ENCODE results near the gene TRIP4. TPM values are rescaled to one million over a fixed set of nuclear protein-coding genes. Genes with fewer than 3 reads are reported as not detected.

The TRIP4 gene
- total and polyA plus RNA-seq, 2 donors (not counting 3 experiments of a cell fraction or from before 2014, with no cell fraction given), result 10.9 to 31.1 TPM

DNA sequence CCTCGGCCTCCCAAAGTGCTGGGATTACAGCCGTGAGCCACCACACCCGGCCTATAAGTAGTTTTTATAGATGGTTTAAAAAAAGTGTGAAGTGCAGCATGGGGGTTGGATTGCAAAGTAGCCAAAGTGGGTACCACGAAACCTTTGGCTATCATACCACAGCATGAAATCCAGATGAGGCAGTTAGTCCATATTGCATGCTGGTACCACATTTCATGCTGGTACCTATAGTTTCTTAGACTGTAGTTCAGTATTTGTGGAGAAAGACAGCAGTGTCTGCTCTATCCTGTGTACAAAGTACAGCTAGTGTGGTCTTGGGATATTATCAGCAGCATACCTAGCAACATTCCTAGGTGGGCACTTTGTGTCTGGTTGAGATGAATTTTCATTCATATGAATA is 84.5 kb downstream of the TRIP4 start:
- H3K27me3 ChIP-seq (ENCODE audit: control insufficient read depth in 2 of 2, insufficient read depth in 2 of 2, low read length in 2 of 2), result no peaks in the 10 kb centered on the region
- H4K20me1 ChIP-seq (replicated peaks; ENCODE audit: control insufficient read depth, extremely low read depth, insufficient read depth, low read length), result peaks cover 2% of the 10 kb centered on the region
- no peak overlapping the region for H3K9ac ChIP-seq (replicated peaks; ENCODE audit: extremely low read depth, insufficient read depth, low read length)
- CTCF ChIA-PET, result interaction anchor here (1.0 to 1.2 kb wide), 2 partner anchors 12 to 181 kb away, joined by 4 read pairs; partner anchors contain the start of gene ZNF609
- intact Hi-C loops (cut with micrococcal nuclease), result no loop called here
- FAIRE-seq (no peak), DNase-seq (ENCODE audit: low read depth, low spot score) (no peak)
- H3K9me1 ChIP-seq (replicated peaks; ENCODE audit: control insufficient read depth, extremely low read depth, insufficient read depth, low read length), result no peaks in the 10 kb centered on the region
- no peak overlapping the region for H2AFZ ChIP-seq (ENCODE audit: low read depth, low read length)
- no peak overlapping the region for H3K4me3 ChIP-seq (replicated peaks in 1 of 3; ENCODE audit: insufficient read depth in 1 of 3, low read depth in 1 of 3, low read length in 3 of 3)
- no peak overlapping the region for H3K27ac ChIP-seq (ENCODE audit: insufficient read depth, low read depth, low read length)
- TF ChIP-seq POLR2A (IDR thresholded peaks at IDR 0.05; ENCODE audit: low read depth, low read length), result no peak
- H3K4me1 ChIP-seq (ENCODE audit: control insufficient read depth, extremely low read depth, insufficient read depth, low read length), result no peaks in the 10 kb centered on the region
- dilution Hi-C loops (cut with MboI; ENCODE audit: extremely low pct_ligation_motif_present, low sequenced_read_pairs), result no loop called here
- no peak overlapping the region for H3K4me2 ChIP-seq (ENCODE audit: insufficient read depth, low read length)
- no peaks in the 10 kb centered on the region for H3K9me3 ChIP-seq (replicated peaks; ENCODE audit: control insufficient read depth, insufficient read depth, low read length)
- no TSS peak for BruUV-seq (replicated peaks)
- H3K36me3 ChIP-seq (ENCODE audit: control insufficient read depth in 2 of 2, extremely low read depth in 1 of 2, insufficient read depth in 2 of 2, low read length in 2 of 2), result peaks cover 2% of the 10 kb centered on the region in 2 experiments
- POLR2A ChIA-PET, result no interaction called here
- peaks cover 60% of the 10 kb centered on the region for H3K79me2 ChIP-seq (ENCODE audit: control insufficient read depth, insufficient read depth, low read length)

DNA sequence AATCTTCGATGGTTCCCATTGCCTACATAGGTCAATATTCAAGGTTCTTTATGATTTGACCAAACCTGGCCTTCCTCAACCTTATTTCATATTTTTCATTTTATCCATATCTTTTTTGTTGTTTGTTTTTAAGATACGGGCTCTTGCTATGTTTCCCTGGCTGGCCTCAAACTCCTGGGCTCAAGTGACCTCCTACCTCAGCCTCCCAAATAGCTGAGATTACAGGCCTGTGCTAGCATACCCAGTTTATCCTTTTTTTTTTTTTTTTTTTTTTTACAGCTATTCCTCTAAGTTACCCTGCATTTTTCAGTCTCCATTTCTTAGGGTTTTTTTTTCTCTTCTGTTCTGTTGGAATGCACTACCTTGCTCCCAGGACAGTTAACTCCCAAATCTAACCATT is 87.2 kb downstream of the TRIP4 start:
- TF ChIP-seq POLR2AphosphoS5 (IDR thresholded peaks at IDR 0.05; ENCODE audit: insufficient read depth, low read depth, low read length) (no peak), MYC (IDR thresholded peaks at IDR 0.05; ENCODE audit: low read depth, low read length) (no peak), EZH2 (IDR thresholded peaks at IDR 0.05; ENCODE audit: borderline replicate concordance, low read depth, low read length, severe bottlenecking) (no peak), POLR2A (IDR thresholded peaks at IDR 0.05; ENCODE audit: low read depth, low read length) (no peak), JUN (IDR thresholded peaks at IDR 0.05; ENCODE audit: borderline replicate concordance, insufficient read depth, insufficient read length, low read depth) (no peak), GATA2 (IDR thresholded peaks at IDR 0.05; ENCODE audit: insufficient read depth, insufficient read length, low read depth, low read length) (no peak)
- TF ChIP-seq, protein P1, sequence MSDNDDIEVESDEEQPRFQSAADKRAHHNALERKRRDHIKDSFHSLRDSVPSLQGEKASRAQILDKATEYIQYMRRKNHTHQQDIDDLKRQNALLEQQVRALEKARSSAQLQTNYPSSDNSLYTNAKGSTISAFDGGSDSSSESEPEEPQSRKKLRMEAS (IDR thresholded peaks at IDR 0.05; ENCODE audit: insufficient read depth, insufficient read length), result no peak
- TF ChIP-seq, protein P2, sequence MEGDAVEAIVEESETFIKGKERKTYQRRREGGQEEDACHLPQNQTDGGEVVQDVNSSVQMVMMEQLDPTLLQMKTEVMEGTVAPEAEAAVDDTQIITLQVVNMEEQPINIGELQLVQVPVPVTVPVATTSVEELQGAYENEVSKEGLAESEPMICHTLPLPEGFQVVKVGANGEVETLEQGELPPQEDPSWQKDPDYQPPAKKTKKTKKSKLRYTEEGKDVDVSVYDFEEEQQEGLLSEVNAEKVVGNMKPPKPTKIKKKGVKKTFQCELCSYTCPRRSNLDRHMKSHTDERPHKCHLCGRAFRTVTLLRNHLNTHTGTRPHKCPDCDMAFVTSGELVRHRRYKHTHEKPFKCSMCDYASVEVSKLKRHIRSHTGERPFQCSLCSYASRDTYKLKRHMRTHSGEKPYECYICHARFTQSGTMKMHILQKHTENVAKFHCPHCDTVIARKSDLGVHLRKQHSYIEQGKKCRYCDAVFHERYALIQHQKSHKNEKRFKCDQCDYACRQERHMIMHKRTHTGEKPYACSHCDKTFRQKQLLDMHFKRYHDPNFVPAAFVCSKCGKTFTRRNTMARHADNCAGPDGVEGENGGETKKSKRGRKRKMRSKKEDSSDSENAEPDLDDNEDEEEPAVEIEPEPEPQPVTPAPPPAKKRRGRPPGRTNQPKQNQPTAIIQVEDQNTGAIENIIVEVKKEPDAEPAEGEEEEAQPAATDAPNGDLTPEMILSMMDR (IDR thresholded peaks at IDR 0.05; ENCODE audit: extremely low read depth in 1 of 2, insufficient read depth in 1 of 2, low read depth in 1 of 2, low read length in 2 of 2), result no peak
- no peaks in the 10 kb centered on the region for H4K20me1 ChIP-seq (replicated peaks; ENCODE audit: control insufficient read depth, extremely low read depth, insufficient read depth, low read length)
- H2AFZ ChIP-seq (ENCODE audit: low read depth, low read length), result no peak overlapping the region
- no peaks in the 10 kb centered on the region for H3K9me1 ChIP-seq (replicated peaks; ENCODE audit: control insufficient read depth, extremely low read depth, insufficient read depth, low read length)
- dilution Hi-C loops (cut with MboI; ENCODE audit: extremely low pct_ligation_motif_present, low sequenced_read_pairs), result no loop called here
- no peaks in the 10 kb centered on the region for H3K27me3 ChIP-seq (ENCODE audit: control insufficient read depth in 2 of 2, insufficient read depth in 2 of 2, low read length in 2 of 2)
- H3K4me2 ChIP-seq (ENCODE audit: insufficient read depth, low read length), result no peak overlapping the region
- H3K4me3 ChIP-seq (replicated peaks in 1 of 3; ENCODE audit: insufficient read depth in 1 of 3, low read depth in 1 of 3, low read length in 3 of 3), result no peak overlapping the region
- peaks cover 2% of the 10 kb centered on the region in 2 experiments for H3K36me3 ChIP-seq (ENCODE audit: control insufficient read depth in 2 of 2, extremely low read depth in 1 of 2, insufficient read depth in 2 of 2, low read length in 2 of 2)
- FAIRE-seq (no peak), DNase-seq (ENCODE audit: low read depth, low spot score) (no peak)
- H3K27ac ChIP-seq (ENCODE audit: insufficient read depth, low read depth, low read length), result no peak overlapping the region
- no TSS peak for BruUV-seq (replicated peaks)
- no peak overlapping the region for H3K9ac ChIP-seq (replicated peaks; ENCODE audit: extremely low read depth, insufficient read depth, low read length)
- peaks cover 54% of the 10 kb centered on the region for H3K79me2 ChIP-seq (ENCODE audit: control insufficient read depth, insufficient read depth, low read length)
- intact Hi-C loops (cut with micrococcal nuclease), result no loop called here
- CTCF ChIA-PET, result interaction anchor here (0.6 kb wide), 1 partner anchor 113 kb away, joined by 3 read pairs; no protein-coding TSS in a partner anchor
- H3K4me1 ChIP-seq (ENCODE audit: control insufficient read depth, extremely low read depth, insufficient read depth, low read length), result no peaks in the 10 kb centered on the region
- POLR2A ChIA-PET, result interaction anchor here (0.6 kb wide), 1 partner anchor 81 kb away, joined by 8 read pairs; no protein-coding TSS in a partner anchor
- no peaks in the 10 kb centered on the region for H3K9me3 ChIP-seq (replicated peaks; ENCODE audit: control insufficient read depth, insufficient read depth, low read length)

Measured in endothelial cell of umbilical vein (primary cell).